Amniotic epithelial cell (primary cell): Measurements from ENCODE around the gene BTBD9.

Experiments
- DNase-seq: peaks from one replicate; pipeline ENCODE4 v3.0.0-alpha.2; 2010; ENCODE audit warnings: low read depth

BTBD9 gene

DNA sequence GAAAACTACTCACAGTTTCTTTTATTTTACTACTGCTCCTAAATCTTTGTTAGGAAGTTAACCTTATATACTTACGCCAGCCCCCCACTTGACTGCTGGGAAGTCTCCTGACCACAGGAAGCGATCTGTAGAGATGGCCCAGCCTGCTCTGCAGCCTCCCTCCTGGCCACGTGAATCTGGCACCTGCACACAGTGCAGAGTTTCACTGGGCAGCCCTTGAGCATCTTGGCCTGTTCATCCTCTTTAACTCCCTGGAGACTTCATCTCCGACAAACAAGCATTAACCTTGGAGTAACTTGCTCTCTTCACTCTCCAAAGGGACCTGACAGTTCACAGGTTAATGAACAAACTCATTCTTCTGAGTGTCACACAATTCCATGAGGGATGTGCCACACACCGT is 294.1 kb downstream of the BTBD9 start:
- DNase-seq = no peak

DNA sequence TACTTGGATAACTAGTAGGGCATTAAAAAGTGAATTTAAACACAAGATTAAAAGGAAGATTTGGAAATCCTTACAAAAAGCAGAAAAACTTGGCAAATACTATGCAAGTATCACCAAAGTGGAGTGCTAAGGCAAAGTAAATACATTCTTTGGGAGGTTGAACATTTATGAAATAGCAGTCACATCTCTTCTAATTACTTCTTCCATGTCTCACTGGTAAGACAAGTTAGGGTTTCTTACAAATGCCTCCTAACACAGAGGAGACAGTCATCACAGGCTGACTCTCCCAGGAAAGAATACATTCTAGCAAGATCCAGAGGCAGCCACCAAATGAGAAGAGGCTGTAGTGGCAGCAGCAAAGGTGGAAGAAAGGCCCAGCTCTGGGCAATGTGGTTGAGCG is 298.2 kb downstream of the BTBD9 start:
- no peak for DNase-seq

DNA sequence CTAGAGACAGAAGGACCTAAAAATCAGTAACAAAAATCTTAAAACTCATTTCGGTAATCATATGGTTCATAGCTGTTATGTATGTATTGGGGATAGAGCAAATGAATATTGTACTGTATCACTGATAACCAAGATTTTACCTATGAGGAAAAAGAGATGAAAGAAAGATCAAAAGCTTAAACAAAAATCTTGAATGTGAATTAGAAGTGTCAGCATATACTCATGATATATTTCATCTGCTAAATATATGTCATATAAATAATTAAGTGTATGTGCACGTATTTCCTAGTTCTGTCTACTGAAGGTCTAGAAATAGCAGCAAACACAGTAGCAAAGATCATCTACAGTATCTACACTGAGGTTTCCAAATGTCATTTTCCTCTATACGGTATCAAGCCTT is 299.8 kb downstream of the BTBD9 start:
- DNase-seq = no peak

DNA sequence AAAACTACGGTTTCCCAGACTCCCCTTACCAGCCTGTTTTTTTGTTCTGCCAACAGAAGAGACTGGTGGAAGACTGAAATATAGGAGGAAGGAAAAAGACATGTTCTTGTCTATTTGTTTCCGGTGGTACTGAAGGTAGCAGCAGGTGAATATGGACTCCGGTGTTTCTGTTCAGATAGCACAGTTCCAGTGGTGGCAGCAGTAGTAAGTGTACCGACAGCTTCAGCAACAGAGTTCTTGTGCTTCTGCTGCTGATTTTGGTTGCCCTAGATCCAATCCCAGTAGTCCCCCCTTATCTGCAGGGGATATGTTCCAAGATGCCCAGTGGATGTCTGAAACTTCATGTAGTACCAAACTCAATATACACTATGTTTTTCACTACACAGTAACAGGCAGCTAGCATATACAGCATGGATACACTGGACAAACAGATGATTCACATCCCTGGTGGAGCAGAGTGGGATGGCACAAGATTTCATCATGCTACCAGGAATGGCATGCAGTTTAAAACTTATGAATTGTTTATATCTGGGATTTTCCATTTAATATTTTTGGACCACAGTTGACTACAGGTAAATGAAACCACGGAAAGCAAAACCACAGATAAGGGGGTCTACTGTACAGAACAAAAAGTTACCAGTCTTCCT is 301.8 kb downstream of the BTBD9 start:
- peak; percentile 87 for DNase-seq

DNA sequence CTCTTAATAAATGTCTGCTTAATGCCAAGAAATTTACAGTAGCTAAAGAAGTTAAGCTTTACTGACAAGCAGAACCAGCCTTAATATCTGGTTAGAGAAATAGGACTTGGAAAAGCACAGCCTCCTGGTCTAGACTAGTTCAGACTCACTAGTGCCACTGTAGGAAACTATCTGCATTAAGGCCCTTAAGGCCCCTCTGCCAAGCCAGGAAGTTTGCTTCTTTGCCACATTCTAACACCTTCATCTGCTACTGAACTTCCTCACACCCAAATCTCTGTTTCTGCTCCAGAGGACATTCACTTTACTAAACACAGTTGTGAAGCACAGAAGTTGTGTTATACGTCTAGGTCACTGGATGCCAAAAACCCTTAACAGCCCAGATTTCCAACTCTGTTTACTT is 302.8 kb downstream of the BTBD9 start:
- DNase-seq = no peak

DNA sequence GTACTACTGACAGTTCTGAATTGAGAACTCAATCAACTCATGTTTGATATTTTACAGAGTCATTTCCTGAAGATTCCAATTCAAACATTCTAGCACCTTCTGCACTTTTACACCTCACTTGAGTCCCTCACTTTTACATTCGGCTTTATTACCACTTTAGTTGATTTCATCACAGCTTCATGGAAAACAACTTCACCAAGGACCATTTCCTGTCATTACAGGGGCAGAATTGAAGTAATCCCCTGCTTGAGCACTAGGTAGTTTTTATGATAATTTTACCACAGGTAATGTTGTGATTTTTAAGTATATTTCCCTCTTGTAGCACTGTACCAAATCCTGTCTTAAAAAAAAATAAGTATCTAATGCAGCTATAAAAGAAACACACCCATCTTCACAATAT is 312.9 kb downstream of the BTBD9 start:
- no peak for DNase-seq

DNA sequence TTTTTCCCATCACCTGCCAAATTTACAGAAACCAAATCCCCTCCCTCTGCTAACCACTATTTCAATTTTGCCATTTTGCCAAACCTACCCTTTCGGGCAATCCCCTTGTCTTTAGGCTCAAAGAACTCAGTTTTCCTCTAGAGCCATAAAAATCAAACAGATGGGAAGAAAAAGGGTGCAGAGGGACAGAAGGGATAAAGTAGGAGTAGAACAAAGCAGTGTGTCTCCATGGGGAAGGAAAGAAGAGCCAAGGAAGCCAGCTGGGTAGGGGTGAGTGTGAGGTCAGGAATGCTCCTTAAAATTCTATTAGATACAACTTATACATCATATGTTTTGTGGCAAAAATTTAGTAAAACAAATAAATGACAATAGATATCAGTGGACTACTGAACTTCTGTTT is 316.5 kb downstream of the BTBD9 start:
- no peak for DNase-seq

DNA sequence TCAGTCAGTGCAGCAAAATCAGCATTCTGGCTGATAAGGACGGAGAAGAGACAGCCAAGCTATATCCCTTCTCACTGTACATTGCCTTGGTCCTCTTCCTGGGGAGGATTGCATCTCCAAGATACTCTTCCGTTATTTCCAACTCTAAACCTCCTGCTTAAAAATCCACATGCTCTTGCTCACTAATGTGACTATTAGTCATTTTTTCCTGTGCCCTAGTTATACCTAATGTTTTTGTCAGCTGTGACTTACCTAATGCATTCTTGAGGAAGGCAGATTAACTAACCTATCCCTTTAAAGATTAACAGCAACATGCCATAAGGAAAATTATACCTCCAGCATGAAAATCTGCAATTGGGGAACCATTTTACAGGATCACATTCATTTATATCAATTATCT is 317.6 kb downstream of the BTBD9 start:
- peak; percentile 6 for DNase-seq

DNA sequence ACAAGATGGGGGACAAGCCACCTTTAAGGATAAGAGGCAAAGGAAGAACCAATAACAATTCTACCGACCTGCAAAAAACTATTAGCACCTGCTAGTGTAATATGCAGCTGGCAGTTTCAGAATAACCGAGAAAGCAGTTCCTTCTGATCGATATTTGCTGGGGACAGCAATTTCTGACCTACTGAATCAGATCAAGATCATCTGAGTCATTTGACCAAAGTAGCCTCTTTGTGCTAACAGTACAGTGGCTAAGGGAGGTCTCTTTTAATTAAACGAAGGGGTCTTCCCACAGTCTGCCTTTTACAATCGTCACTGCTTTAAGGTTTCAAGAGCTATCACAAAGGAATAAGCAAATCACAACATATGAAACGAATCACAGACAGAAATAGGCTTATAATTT is 318.9 kb downstream of the BTBD9 start:
- no peak for DNase-seq

DNA sequence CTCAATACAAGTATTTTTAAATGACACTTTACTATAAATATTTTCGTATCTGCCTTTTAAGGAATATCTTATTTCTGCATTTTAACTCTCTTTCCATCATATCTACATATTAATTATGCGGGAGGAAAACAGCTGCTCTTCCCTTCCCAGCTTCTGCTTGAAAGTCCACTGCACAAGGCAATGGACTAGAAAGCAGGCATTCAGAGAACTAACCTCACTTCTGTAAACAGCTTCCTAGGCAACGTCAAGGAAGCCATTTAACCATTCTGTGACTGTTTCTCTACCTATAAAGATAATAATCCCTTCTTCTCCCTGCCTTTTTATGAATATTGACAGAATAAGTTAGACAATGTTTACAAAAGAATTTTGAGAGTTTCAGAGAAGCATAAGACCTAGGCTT is 319.4 kb downstream of the BTBD9 start:
- DNase-seq = no peak

DNA sequence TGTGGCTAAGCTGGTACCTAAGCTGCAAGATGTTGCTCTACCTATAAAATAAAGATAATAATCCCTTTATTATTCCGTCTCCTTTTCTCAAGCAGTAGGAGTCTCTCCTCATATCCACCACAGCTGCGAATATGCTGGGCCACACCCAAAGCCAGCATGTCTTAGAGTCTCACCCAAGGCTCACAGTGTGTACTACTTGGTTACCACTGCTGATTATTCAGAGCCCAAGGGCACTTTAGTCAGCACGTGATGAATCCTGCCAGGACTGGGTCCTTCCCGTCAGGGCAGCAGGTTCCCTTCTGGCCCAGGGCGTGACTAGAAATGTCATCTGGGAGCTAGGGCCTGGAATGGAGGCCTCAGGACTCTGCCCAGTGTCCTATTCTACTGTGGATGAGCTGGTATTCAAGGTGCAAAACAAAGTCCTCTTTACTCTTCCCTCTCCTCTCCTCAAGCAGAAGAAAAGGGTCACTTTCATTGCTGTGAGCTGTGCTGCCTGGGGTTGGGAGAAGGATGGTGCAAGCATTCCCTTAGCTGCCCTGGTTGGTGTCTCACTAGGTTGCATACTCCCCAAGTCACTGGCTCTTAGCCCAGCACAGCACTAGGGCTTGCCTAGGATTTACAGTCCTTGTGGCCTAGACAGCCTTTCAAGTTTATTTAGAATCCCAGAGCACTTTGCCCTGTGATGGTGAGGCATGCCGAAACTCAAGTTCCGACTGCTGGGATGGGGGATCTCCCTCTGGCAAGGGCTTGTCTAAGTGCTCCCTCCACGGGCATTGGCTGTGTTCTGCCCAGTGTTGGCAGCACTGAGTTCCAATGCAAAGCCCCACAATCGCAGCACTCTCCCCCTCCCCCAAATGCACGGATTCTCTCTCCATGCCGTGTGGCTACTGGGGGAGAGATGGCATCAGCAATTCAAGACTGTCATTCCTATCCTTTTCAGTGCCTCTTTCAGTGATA is 320.2 kb downstream of the BTBD9 start:
- no peak for DNase-seq

DNA sequence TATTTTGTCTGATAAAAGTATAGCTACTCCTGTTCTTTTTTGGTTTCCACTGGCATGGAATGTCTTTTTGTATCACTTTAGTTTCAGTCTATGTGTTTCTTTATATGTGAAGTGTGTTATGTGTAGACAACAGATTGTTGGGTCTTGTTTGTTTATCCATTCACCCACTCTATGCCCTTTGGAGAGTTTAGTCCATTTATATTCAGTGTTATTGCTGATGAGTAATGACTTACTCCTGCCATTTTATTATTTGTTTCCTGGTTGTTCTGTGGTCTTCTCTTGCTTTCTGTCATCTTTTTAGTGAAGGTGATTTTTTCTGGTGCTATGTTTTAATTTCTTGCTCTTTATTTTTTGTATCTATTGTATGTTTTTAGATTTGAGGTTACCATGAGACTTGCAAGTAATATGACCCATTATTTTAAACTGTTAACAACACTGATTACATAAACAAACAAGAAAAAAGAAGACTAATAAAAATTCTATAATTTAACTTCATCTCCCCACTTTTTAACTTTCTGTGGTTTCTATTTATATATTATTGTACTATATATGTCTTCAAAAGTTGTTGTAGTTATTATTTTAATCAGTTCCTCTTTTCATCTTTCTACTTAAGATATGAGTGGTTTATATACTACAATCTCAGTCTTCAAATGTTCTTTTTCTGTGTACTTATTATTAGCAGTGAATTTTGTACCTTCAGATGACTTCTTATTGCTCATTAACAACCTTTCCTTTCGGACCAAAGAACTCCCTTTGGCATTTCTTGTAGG is 323.4 kb downstream of the BTBD9 start:
- DNase-seq = no peak

DNA sequence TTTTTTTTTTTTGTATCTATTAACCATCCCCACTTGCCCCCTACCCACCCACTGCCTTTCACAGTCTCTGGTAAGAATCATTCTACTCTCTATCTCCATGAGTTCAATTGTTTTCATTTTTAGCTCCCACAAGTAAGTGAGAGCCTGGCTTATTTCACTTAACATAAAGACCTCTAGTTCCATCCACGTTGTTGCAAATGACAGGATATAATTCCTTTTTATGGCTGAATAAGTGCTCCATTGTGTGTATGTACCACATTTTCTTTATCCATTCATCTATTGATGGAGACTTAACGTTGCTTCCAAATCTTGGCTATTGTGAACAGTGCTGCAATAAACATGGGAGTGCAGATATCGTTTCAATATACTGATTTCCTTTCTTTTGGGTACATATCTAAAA is 328.5 kb downstream of the BTBD9 start:
- DNase-seq = no peak

DNA sequence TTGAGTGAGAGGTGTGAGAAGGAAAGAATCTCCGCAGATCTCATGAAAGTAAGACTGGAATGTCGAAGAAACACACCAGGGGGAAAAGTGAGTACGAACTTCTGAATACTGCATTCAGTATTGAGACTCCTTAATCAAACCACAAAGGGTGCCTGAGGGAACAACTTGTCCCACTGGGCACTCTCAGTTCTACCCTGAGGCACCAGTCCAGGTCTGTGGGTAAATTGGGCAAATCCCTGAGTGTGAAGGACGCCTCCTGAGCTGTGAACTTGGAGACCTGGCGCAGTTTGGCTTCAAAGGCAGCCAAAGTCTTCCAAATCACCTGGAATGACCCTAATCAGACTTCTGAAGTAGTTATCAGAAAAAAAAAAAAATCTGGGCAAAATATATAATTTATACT is 329.7 kb downstream of the BTBD9 start:
- no peak for DNase-seq

DNA sequence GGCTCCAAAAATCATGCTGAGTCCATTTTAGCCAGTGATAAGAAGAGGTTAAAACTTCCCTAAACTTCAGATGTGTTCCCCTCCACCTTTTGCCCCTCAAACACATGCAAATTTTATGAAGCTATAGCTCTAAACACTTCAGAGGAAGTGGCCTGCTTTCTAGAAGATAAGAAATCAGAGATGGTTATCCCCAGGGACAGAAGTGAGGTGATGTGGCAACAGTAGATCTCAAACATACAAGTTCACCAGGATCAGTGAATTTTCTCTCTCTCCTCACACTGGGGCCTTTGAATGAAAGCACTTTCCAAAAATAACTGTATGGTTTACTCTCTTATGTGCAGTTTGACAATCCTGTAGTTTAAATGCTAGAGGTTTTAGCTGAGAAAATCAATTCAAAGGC is 332.0 kb downstream of the BTBD9 start:
- no peak for DNase-seq

DNA sequence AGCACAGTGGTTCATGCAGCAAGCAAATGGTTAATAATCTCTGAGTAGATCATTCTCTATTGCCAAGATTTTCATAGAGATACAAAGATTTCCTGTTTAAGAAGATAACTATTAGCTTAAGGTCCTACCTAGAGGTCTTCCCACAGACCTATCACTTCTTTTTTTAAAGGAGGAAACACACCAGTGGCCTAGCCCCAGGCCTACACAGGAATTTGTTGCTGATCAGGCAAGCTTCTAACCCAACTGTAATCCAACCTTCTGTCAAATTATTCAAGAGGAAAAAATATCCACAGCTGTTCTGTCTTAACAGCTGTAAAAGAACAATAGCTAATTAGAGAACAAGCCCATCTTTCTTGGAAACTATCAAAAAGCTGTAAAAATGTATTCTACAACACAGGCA is 332.8 kb downstream of the BTBD9 start:
- no peak for DNase-seq

DNA sequence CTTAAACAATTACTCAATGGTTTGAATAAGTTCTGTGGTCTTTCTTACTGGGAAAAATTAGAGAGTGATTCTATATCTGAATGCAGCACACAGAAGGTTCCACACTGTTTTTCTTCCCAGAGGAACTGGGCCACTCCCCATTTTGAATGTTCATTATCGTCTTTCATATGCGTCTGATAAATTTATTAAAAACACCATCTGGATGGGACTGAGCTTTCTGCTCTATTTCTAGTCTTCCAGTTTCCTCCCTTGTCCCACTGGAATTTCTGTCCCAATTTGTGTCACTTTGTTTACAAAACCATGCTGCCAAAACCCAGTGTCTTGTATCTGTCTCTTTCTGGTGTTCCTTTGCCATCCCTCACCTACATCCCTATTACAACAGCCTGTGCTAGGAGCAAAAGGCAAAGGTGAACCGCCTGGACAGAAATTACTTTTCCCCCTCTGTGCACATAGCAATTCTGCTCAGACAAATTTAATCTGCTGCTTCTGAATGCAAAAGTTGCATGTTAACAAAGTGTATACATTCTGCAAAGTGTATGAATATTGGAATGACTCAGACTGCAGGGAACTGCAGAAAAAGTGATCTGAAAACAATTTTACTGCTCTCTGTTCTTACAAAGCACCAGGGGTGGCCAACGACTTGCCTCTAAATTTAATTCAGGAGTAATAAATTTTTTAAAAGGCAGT is 333.6 kb downstream of the BTBD9 start:
- no peak for DNase-seq

DNA sequence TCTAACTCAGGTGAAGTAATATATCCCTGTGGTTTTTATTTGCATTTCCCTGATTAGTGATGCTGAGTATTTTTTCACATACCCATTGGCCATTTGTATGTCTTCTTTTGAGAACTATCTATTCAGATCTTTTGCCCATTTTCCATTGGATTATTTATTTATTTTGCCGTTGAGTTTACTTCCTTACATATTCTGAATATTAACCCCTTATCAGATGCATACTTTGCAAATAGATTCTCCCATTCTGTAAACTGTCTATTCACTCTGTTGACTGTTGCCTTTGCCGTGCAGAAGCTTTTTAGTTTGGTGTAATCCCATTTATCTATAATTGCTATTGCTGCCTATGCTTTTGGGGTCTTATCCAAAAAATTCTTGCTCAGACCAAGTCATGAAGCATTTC is 336.9 kb downstream of the BTBD9 start:
- DNase-seq = no peak

DNA sequence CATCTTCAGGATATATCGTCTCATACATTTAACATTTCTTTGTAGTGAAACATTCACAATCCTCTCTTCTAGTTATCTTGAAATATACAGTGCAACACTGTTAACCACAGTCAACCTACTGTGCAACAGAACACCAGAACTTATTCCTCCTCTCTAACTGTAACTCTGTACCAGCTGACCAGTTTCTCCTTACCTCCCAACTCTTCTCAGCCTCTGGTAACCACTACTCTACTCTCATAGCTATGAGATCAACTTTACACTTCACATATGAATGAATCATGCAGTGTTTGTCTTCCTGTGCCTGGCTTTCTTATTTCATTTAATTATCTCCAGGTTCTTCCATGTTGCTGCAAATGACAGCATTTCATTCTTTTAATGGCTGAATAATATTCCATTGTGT is 337.6 kb downstream of the BTBD9 start:
- no peak for DNase-seq

DNA sequence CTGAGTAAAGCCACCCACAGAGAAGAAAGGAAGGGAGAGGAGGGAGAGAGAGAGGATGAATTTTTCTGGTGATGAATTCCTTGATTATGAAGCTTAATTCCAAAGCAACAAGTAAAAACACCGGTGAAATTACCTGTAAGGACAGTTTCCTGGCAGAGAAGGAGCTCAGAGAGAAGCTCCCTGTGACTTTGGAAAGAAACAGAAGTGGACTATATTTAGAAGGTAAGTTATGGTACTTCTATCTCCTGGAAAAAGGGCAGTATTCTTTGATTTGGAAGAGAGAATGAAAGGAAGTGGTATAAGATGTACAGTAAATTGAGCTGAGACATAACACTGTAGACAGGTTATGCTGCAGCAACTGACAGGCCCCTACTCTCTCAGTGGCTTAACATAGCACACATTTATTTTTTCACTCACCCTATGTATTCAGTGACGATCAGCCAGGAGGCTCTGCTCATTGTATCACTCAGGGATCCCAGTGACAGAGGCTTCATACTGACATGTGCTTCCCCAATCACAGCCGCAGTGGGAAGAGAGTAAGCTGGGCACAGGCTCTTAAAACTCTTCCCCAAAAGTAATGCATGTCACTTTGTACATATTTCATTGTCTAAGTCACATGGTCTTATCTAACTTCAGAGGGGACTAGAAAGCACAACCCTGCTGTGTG is 349.5 kb downstream of the BTBD9 start:
- no peak for DNase-seq

DNA sequence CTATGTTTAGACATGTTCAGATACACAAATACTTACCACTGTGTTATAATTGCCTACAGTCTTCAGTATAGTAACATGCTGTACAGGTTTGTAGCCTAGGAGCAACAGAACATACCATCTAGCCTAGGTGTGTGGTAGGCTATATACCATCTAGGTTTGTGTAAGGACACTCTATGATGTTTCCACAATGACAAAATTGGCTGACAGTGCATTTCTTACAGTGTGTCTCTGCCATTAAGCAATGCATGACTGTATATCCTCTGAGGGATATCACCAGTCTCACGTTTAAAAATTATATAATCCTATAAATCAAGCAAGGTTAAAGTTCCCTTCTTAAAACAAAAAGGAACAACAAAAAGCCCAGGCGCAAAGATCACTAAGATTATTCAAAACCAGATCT is 352.2 kb downstream of the BTBD9 start:
- DNase-seq = no peak
